Chondrocyte (in vitro differentiated cells): ENCODE measurements around the gene LRPAP1. TPM values are rescaled to one million over a fixed set of nuclear protein-coding genes. Genes with fewer than 3 reads are reported as not detected.

Experiments
- DNase-seq: peaks from one replicate; pipeline ENCODE4 v3.0.0; 2021; ENCODE audit warnings: mixed read lengths, low spot score
- H3K27ac Mint-ChIP-seq: one replicate; pipeline ENCODE4 v1.8.0; 2021; ENCODE audit warnings: mild to moderate bottlenecking, moderate library complexity, mixed read lengths; ENCODE audit not compliant: unreplicated experiment
- H3K27me3 Mint-ChIP-seq: 2 replicates; pipeline ENCODE4 v1.8.0; 2021; ENCODE audit warnings: low read depth, mixed read lengths
- H3K36me3 Mint-ChIP-seq: 2 replicates; pipeline ENCODE4 v1.8.0; 2021; ENCODE audit warnings: low read depth, mixed read lengths
- H3K4me1 Mint-ChIP-seq: 2 replicates; pipeline ENCODE4 v1.8.0; 2021; ENCODE audit warnings: low read depth, mild to moderate bottlenecking, mixed read lengths
- H3K4me3 Mint-ChIP-seq: one replicate; pipeline ENCODE4 v1.8.0; 2021; ENCODE audit warnings: mild to moderate bottlenecking, moderate library complexity, mixed read lengths; ENCODE audit not compliant: unreplicated experiment
- H3K9me3 Mint-ChIP-seq: 2 replicates; pipeline ENCODE4 v1.8.0; 2021; ENCODE audit warnings: low read depth, mixed read lengths
- CTCF ChIP-seq: fragments of 200-600 bp; sonication (generic); IDR thresholded peaks from 2 replicates; pipeline ENCODE4 v1.5.0; 2021; ENCODE audit warnings: antibody characterized with exemption, mild to moderate bottlenecking, moderate library complexity
- total RNA-seq: library from RNA; stranded (reverse); gene quantifications from 3 replicates; pipeline ENCODE4 v1.2.1, GENCODE V29; 2021

LRPAP1 gene
- total RNA-seq, 1 donor from 2014 or later, result 135 TPM

- no peak for DNase-seq
- no peaks in the 10 kb centered on the region for H3K9me3 Mint-ChIP-seq
- no peak for TF ChIP-seq CTCF
- H3K36me3 Mint-ChIP-seq, result peaks cover 19% of the 10 kb centered on the region
- no peaks in the 10 kb centered on the region for H3K27me3 Mint-ChIP-seq
- no peaks in the 10 kb centered on the region for H3K4me1 Mint-ChIP-seq
- no peak overlapping the region for H3K4me3 Mint-ChIP-seq
- H3K27ac Mint-ChIP-seq, result no peak overlapping the region
Measured at GRCh38 chr4:3505231-3505630, 27.0 kb downstream of the LRPAP1 start.

- no peak for TF ChIP-seq CTCF
- Mint-ChIP-seq H3K27me3 (no peaks in the 10 kb centered on the region), H3K27ac (no peak overlapping the region), H3K4me1 (no peaks in the 10 kb centered on the region), H3K36me3 (peaks cover 7% of the 10 kb centered on the region), H3K9me3 (no peaks in the 10 kb centered on the region), H3K4me3 (no peak overlapping the region)
- DNase-seq, result no peak
Measured at GRCh38 chr4:3502941-3503936, 29.0 kb downstream of the LRPAP1 start.

- H3K27me3 Mint-ChIP-seq, result no peaks in the 10 kb centered on the region
- no peak overlapping the region for H3K27ac Mint-ChIP-seq
- no peak overlapping the region for H3K4me3 Mint-ChIP-seq
- no peak for TF ChIP-seq CTCF
- H3K9me3 Mint-ChIP-seq, result no peaks in the 10 kb centered on the region
- H3K4me1 Mint-ChIP-seq, result no peaks in the 10 kb centered on the region
- no peak for DNase-seq
- H3K36me3 Mint-ChIP-seq, result peaks cover 6% of the 10 kb centered on the region
Measured at GRCh38 chr4:3501825-3502425, 30.3 kb downstream of the LRPAP1 start.

- DNase-seq, result no peak
- Mint-ChIP-seq H3K36me3 (peaks cover 4% of the 10 kb centered on the region), H3K4me3 (no peak overlapping the region), H3K27ac (no peak overlapping the region), H3K4me1 (no peaks in the 10 kb centered on the region), H3K9me3 (no peaks in the 10 kb centered on the region), H3K27me3 (no peaks in the 10 kb centered on the region)
- TF ChIP-seq CTCF, result no peak
Measured at GRCh38 chr4:3501126-3501824, 30.9 kb downstream of the LRPAP1 start.

GRCh38 chr4:3500634-3501101, 31.6 kb downstream of the LRPAP1 start:
- Mint-ChIP-seq H3K9me3 (no peaks in the 10 kb centered on the region), H3K36me3 (peaks cover 3% of the 10 kb centered on the region), H3K4me3 (no peak overlapping the region), H3K27me3 (no peaks in the 10 kb centered on the region), H3K27ac (no peak overlapping the region), H3K4me1 (no peaks in the 10 kb centered on the region)
- DNase-seq, result no peak
- no peak for TF ChIP-seq CTCF
